HepG2 (cell line): ENCODE data around the gene ANKRD29. TPM values are rescaled to one million over a fixed set of nuclear protein-coding genes. Genes with fewer than 3 reads are reported as not detected.

Experiments used
- FOXA3 ChIP-seq: IDR thresholded peaks from 2 replicates; pipeline ENCODE4 v1.6.1; 2016; ENCODE audit warnings: missing genetic modification reagents, missing compliant biosample characterization
- FOXJ3 ChIP-seq: sonication (generic); formaldehyde crosslinking; IDR thresholded peaks from 2 replicates; pipeline ENCODE4 v1.4.0; 2020; ENCODE audit warnings: missing genetic modification reagents, mild to moderate bottlenecking, borderline replicate concordance
- FOXK1 ChIP-seq: sonication (generic); formaldehyde crosslinking; IDR thresholded peaks from 2 replicates; pipeline ENCODE4 v1.4.0; 2020; ENCODE audit warnings: low read depth, missing genetic modification reagents, borderline replicate concordance
- HDAC2 ChIP-seq: sonication (generic); formaldehyde crosslinking; IDR thresholded peaks from 2 replicates; pipeline ENCODE4 v1.4.0; 2020; ENCODE audit warnings: missing genetic modification reagents
- HOXA7 ChIP-seq: sonication (generic); formaldehyde crosslinking; IDR thresholded peaks from 2 replicates; pipeline ENCODE4 v1.8.1; 2022; ENCODE audit warnings: mild to moderate bottlenecking, missing genetic modification reagents, moderate library complexity
- IRX3 ChIP-seq: sonication (generic); formaldehyde crosslinking; IDR thresholded peaks from 2 replicates; pipeline ENCODE4 v1.8.1; 2023; ENCODE audit warnings: mild to moderate bottlenecking, low read depth, missing genetic modification reagents, borderline replicate concordance
- MXD4 ChIP-seq: IDR thresholded peaks from 2 replicates; pipeline ENCODE4 v1.6.1; 2016; ENCODE audit warnings: mild to moderate bottlenecking, missing biosample characterization, missing genetic modification reagents
- NBN ChIP-seq: fragments of 450-650 bp; conservative IDR thresholded peaks from 2 replicates; pipeline ENCODE4 v1.6.1; 2017
- RAD21 ChIP-seq: fragments of 450-650 bp; formaldehyde crosslinking; IDR thresholded peaks from 2 replicates; pipeline ENCODE4 v1.5.0; 2020; ENCODE audit warnings: mild to moderate bottlenecking
- SMARCC2 ChIP-seq: fragments of 450-650 bp; IDR thresholded peaks from 2 replicates; pipeline ENCODE4 v1.6.1; 2017; ENCODE audit warnings: antibody characterized with exemption, mild to moderate bottlenecking
- SMYD3 ChIP-seq: sonication (generic); formaldehyde crosslinking; IDR thresholded peaks from 2 replicates; pipeline ENCODE4 v1.8.1; 2023; ENCODE audit warnings: mild to moderate bottlenecking, missing genetic modification reagents
- SNAI1 ChIP-seq: sonication (generic); formaldehyde crosslinking; IDR thresholded peaks from 2 replicates; pipeline ENCODE4 v1.5.0; 2020; ENCODE audit warnings: mild to moderate bottlenecking, missing genetic modification reagents, borderline replicate concordance
- SNAPC4 ChIP-seq: sonication (generic); formaldehyde crosslinking; IDR thresholded peaks from 2 replicates; pipeline ENCODE4 v1.4.0; 2020; ENCODE audit warnings: mild to moderate bottlenecking, missing genetic modification reagents
- STAT5B ChIP-seq: sonication (generic); formaldehyde crosslinking; IDR thresholded peaks from 2 replicates; pipeline ENCODE4 v1.4.0; 2020; ENCODE audit warnings: missing genetic modification reagents
- SYNCRIP ChIP-seq: fragments of 200-400 bp; formaldehyde crosslinking; IDR thresholded peaks from 2 replicates; pipeline ENCODE4 v1.6.1; 2018; ENCODE audit warnings: mild to moderate bottlenecking, low read depth, low read length; ENCODE audit not compliant: insufficient read depth
- TCF7L2 ChIP-seq: IDR thresholded peaks from 2 replicates; pipeline ENCODE4 v1.6.1; 2011; ENCODE audit warnings: mild to moderate bottlenecking, low read depth, low read length, moderate library complexity
- ZBTB38 ChIP-seq: sonication (generic); formaldehyde crosslinking; IDR thresholded peaks from 2 replicates; pipeline ENCODE4 v1.5.1; 2020; ENCODE audit warnings: mild to moderate bottlenecking, missing genetic modification reagents
- ZBTB49 ChIP-seq: sonication (generic); formaldehyde crosslinking; IDR thresholded peaks from 2 replicates; pipeline ENCODE4 v1.4.0; 2020; ENCODE audit warnings: missing genetic modification reagents, borderline replicate concordance
- ZFP36 ChIP-seq: fragments of 150-350 bp; IDR thresholded peaks from 2 replicates; pipeline ENCODE4 v1.6.1; 2018; ENCODE audit warnings: borderline replicate concordance, low read length, low read depth; ENCODE audit not compliant: partially characterized antibody
- ZFP37 ChIP-seq: sonication (generic); formaldehyde crosslinking; IDR thresholded peaks from 2 replicates; pipeline ENCODE4 v1.4.0; 2020; ENCODE audit warnings: missing genetic modification reagents, borderline replicate concordance
- ZMAT3 ChIP-seq: sonication (generic); formaldehyde crosslinking; conservative IDR thresholded peaks from 2 replicates; pipeline ENCODE4 v1.7.0; 2021; ENCODE audit warnings: missing genetic modification reagents
- ZNF224 ChIP-seq: sonication (generic); formaldehyde crosslinking; IDR thresholded peaks from 2 replicates; pipeline ENCODE4 v1.5.0; 2020; ENCODE audit warnings: mild to moderate bottlenecking, missing genetic modification reagents
- ZNF550 ChIP-seq: sonication (generic); formaldehyde crosslinking; IDR thresholded peaks from 2 replicates; pipeline ENCODE4 v1.4.0; 2020; ENCODE audit warnings: mild to moderate bottlenecking, missing genetic modification reagents, borderline replicate concordance
- ZSCAN30 ChIP-seq: sonication (generic); formaldehyde crosslinking; IDR thresholded peaks from 2 replicates; pipeline ENCODE4 v1.5.0; 2020; ENCODE audit warnings: mild to moderate bottlenecking, missing genetic modification reagents
- polyA plus RNA-seq, 8 experiments: library from polyadenylated mRNA; depleted of rRNA in 3 of 8; stranded (reverse) in 7 of 8; unstranded in 1 of 8; fragments of >200 nt; fragmentation: Illumina TruSeq in 4 of 8; extraction: Trizol in 4 of 8; gene quantifications; 2 replicates each; pipeline versions ENCODE4 v1.2.1 to v1.2.3, GENCODE V29; 2011 to 2016; ENCODE audit warnings: low read depth in 4 of 8, missing spikeins in 1 of 8, mixed read lengths in 1 of 8; ENCODE audit not compliant: insufficient read depth in 1 of 8
- total RNA-seq, 5 experiments: library from RNA; depleted of rRNA; stranded (reverse); fragments of >200 nt; fragmentation: Illumina TruSeq; extraction: Trizol; gene quantifications; 2 replicates each; pipeline ENCODE4 v1.2.3, GENCODE V29; 2016; ENCODE audit warnings: low read depth in 1 of 5

ANKRD29 gene
- total and polyA plus RNA-seq, 2 of the 13 experiments (the other 11 are each of a cell fraction or from before 2014, with no cell fraction given) = not detected

GRCh38 chr18:23586249-23587196, 76.2 kb downstream of the ANKRD29 start, which contains the start of gene NPC1 (continued):
- peak; percentile 62; the same call in 1 of the 2 replicates for TF ChIP-seq FOXJ3 (CRISPR knock-in tag)
- TF ChIP-seq SMARCC2 = no peak
- TF ChIP-seq ZNF224 (CRISPR knock-in tag) = peak; percentile 90; the same call in 1 of the 2 replicates
- TF ChIP-seq ZBTB38 (CRISPR knock-in tag) = no peak; the same call in 1 of the 2 replicates
- no peak for TF ChIP-seq SYNCRIP
- no peak; the same call in 1 of the 2 replicates for TF ChIP-seq STAT5B (CRISPR knock-in tag)
- TF ChIP-seq HOXA7 (CRISPR knock-in tag) = no peak
- TF ChIP-seq TCF7L2 = no peak
- peak; percentile 81 for TF ChIP-seq RAD21 (CRISPR knock-in tag)
- peak; percentile 69; the same call in 1 of the 2 replicates for TF ChIP-seq ZMAT3 (CRISPR knock-in tag)
- no peak for TF ChIP-seq ZFP37 (CRISPR knock-in tag)
- peak; percentile 48; the same call in 1 of the 2 replicates for TF ChIP-seq FOXA3 (CRISPR knock-in tag)
- no peak for TF ChIP-seq SMYD3
- no peak for TF ChIP-seq SNAI1 (CRISPR knock-in tag)
- no peak for TF ChIP-seq ZFP36
- no peak for TF ChIP-seq ZBTB49
- TF ChIP-seq ZSCAN30 (CRISPR knock-in tag) = no peak
- TF ChIP-seq ZNF550 (CRISPR knock-in tag) = no peak
- peak; percentile 44; the same call in 1 of the 2 replicates for TF ChIP-seq HDAC2 (CRISPR knock-in tag)
- no peak; the same call in 1 of the 2 replicates for TF ChIP-seq MXD4
- no peak for TF ChIP-seq SNAPC4
- no peak for TF ChIP-seq NBN
- no peak for TF ChIP-seq FOXK1 (CRISPR knock-in tag)
- TF ChIP-seq IRX3 = no peak
